ENCODE results near the gene ABCB10.
A peak's percentile ranks its signal among the peaks of the same experiment; 100 is the strongest.
"Not testable (repeated sequence)": the region's sequence is repeated elsewhere in the genome, so short reads cannot be mapped to it uniquely, and the experiment has no call there.

Gene ABCB10

DNA sequence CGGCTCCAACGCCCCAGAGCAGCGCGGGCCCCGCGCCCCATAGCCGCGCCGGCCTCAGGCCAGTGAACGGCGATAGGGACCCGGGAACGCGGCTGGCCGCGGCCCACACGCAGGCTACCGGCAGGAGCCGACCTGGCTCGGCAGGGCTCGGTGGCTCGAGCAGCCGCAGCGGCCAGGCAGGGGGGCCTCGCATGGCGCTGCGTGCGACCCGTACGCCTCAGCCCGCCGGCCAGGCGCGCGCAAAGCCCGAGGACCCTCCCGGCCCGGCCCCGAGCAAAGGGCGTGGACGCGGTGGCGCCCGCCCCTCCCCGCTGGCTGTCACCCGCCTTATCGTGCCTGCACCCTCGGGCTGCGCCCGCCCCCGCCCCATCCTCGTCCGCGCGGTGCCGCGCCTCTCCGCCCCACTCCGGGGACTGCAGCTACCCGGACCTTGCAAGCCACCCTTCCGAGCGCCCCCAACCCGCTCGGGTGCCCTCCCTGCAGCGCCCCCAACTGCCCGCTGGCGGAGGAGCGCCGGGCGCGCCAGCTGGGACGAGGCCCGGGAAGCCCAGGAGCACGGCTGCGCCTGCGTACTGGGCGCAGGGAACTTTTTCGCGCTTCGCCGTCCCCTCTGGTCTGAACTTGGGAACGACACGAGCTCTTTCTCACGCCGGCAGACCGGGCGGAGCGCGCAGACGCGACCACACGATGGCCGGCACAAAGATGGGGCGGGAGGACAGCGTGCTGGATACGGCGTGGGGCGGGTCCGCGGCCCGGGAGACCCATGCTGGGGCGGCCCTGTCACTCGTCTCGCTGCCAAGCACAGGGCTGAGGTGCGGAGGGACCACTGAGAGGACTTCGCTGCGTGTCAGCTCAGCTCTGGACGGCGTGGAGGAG is at the start of gene ABCB10:
TSS of gene ABCB10 (minus strand) at position 248 of the 876 bp plus-strand sequence. CDS start at position 193, 55 bp downstream.
- DNase-seq = peak; percentile 97

DNA sequence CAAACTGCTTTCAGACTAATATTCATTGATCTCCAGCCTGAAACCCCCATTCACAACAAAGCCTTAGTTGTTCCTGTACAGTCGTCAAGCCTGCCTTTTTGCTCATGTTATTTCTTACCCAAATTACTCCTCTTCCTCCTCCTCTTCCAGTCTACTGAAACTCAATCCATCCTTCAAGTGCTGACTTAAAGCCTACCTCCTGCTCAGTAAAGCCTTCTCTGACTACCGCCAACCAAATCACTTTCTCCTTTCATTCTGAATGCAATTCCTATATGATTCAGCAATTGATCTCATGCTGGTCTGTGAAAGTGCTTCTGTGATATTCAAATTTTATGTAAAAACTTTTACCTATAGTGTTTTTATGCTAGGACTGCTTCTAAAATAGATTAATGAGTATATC is 48.9 kb upstream of the ABCB10 start:
- DNase-seq = no peak

DNA sequence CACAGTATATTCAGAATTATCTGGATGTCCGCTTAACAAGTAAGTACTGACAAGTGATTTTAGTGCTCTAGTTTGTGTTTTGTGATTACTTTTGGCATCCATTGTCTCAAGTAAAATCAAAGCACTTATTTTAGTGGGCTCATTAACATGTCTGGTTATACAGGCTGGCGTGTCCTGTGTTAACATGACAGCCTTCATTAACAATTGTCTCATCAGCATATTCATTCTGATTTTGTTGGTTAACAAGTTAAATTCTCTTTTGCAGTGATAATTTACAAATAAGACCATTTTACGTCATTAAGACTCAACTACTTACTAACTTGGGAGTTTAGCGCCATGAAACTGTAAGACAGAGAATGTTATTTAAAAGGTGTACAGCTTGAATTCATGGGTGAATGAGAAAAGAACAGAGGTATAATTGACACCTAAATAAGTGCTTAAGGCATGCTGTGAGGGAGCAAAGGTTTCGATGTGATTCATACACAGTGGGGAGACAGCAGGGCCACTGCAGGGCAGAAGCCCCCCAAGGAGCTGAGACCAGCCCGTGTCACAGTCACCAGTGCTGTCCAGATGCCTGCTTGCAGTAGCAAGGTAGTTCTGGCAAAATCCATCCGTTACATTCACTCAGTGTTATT is 45.0 kb upstream of the ABCB10 start:
- no peak for DNase-seq

DNA sequence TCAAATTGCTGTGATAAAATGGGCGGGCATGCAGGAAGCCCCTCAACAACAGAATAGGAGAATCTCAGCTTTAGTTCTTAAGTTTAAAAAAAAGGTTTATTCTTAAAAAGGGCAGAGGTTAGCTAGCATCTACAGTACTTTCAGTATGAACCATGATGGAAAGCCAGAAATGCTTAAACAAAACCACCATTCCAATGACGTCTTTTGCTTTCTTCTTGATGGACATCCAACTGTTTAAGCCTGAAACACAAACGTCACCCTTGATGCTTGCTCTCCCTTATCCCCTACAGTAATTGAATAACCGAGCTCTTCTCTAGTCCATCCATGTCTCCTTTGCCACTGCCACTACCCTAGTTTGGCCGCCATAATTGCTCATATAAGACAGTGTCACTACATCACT is 41.7 kb upstream of the ABCB10 start:
- no peak for DNase-seq

DNA sequence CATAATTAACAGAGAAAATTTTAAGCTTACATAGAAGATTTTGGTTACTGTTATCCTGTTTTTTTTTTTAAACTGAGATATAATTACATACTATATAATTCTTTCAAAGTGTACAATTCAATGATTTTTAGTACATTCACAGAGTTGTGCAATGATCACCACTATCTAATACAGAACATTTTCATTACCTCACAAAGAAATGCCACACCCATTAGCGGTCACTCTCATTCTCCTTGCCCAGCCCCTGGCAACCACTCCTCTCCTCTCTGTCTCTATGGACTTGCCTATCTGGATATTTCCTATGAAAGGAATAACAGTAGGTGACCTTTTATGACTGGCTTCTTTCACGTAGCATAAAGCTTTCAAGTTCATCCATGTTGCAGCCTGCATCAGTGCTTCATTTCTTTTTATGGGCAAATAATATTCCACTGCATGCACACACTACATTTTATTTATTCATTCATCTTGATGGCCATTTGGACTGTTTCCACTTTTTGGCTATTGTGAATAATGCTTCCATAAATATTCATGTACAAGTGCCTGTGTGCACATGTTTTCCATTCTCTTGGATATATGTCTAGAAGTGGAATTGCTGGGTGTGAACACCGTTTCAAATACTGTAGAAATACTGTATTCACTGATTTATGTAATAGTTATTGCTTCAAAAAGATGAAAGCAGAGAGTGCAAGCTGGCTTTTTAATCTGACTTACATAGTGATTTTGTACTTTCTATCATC is 40.9 kb upstream of the ABCB10 start:
- no peak for DNase-seq

DNA sequence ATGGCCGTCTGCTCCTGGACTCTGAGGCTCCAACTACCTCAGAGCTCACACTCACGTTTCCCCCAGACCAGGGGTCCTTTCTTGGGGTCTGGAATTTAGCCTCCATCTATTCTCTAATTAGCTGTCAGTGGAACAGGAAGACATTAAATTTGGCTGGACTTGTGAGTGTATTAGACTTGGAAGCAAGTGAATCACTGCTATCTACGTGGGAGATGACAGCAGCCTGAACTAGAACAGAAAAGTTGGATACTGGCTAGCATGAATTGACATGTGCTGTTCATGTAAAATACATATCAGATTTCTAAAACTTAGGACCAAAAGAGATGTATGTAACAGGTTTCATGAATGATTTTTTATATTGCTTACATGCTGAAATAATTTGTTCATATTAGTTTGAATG is 39.4 kb upstream of the ABCB10 start:
- DNase-seq = no peak

DNA sequence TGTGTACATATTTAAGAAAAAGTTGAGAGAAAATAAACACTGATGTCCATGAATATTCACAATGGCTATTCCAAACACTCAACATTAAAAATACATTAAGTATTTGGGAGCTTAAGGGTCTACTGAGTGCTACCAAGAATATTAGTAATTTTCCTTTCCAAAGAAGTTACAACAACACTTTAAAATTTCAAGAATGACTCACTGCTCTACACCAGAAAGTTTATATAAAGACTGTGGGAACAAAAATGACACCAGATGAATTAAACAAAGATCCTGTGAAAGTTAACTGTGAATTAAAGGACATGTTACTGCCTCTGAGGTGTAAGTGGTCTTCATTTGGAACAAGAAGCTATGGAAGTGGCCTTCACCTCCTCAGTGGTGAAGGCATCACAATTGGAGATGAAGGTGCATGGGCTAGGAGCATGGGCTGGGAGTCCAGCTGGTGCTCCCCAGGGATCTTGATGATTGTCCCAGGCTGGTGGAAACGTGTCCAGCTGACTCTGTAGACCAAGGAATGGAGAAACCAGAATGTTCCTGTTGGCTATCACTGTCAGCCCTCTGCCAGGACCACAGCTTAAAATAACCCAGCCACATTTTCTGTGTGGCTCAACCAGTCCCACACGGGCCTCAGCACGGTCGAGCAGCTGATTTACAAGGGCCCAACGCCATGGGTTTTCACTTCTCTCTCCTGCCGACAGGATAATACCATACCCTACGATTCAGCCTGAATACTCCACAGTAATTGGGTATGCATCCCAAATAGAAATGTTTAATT is 38.6 kb upstream of the ABCB10 start:
- DNase-seq = peak; percentile 56

DNA sequence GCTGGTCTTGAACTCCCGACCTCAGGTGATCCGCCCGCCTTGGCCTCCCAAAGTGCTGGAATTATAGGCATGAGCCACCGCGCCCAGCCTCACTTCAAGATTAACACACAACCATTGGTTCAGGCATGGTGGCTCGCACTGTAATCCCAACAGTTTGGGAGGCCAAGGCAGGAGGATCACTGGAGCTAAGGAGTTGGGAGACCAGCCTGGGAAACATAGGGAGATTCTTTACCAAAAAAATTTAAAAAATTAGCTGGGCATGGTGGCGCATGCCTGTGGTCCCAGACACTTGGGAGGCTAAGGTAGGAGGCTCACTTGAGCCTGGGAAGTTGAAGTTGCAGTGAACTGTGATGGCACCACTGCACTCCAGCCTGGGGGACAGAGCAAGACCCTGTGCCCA is 37.4 kb upstream of the ABCB10 start:
- DNase-seq = not testable (repeated sequence)

DNA sequence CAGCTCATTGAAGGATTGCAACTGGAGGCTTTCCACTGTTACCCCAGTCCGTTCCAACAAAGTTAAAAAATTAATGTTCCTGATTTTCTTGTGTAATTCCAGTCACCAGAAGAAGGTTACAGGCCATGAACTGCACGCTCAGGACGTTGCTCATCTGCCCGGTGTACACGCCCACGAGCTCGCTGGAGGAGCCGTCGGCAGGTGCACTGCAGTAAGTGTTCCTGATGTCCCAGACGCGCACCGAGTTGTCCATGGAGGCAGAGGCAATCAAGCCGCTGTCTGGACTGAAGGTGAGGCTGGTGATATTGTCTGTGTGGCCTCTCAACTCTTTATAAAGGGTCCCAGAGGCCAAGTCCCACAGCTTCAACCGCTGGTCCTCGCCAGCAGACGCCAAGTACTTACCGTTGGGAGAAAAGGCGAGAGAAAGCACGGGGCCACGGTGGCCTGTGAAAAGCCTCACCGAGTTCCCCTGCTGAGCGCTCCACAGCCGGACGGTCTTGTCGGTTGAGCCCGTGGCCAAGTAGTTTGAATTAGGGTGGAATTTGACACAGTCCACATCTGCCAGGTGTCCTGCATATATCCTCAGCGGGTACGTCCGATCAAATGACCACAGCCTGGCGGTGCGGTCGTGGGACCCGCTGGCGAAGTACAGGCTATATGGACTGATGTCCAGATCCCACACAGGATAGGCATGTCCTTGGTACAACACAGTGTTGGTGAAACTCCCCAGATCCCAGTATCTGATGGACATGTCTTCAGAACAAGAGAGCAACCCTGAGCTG is 35.9 kb upstream of the ABCB10 start:
- no peak for DNase-seq

DNA sequence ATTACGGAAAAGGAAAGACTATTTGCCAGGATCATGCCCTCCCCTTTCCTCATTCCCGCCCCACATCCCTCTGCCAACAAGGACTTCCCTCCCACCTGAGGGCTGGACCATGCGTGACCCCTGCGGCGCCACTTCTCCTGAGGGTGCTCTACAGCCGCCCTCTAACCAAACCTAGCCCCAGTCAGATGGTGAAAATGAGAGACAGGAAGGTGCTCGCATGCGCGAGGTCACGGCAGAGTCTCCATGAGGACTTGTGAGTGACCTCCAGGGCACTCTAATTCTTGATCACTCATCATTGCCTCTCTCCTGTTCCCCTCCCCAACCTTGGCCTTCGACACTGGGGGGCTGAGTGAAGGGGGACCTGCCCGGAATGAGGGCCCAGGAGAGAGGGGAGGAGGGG is 35.3 kb upstream of the ABCB10 start:
- no peak for DNase-seq

DNA sequence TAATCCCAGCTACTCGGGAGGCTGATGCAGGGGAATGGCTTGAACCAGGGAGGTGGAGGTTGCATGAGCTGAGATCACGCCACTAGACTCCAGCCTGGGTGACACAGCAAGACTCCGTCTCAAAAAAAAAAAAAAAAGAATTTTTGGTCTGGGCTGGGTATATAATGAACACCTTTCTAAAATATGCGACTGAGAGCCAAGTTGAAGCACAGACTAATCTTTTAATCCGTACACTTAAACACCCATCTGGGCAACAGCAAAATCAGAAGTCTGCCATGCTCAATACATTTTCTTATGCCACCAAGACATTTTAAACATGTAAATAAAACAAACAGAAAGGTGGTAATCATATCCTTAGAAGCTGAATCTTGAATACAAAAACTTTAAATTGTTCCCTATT is 31.6 kb upstream of the ABCB10 start:
- no peak for DNase-seq

DNA sequence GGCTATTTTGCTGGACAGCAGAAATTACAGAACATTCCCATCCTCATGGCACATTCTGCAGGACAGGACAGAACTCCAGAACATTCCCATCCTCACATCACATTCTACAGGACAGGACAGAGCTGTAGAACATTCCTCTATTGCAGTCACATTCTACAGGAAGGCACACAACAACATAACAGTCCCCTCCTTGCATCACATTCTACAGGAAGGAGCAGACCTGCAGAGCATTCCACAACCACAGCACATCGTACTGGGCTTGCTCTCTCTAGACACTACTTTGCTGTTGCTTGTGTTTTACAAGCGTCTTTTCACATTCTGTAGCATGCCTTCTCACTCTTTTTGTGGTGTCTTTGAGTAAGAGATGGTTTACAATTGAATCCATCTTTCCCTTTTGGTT is 26.8 kb upstream of the ABCB10 start:
- no peak for DNase-seq

DNA sequence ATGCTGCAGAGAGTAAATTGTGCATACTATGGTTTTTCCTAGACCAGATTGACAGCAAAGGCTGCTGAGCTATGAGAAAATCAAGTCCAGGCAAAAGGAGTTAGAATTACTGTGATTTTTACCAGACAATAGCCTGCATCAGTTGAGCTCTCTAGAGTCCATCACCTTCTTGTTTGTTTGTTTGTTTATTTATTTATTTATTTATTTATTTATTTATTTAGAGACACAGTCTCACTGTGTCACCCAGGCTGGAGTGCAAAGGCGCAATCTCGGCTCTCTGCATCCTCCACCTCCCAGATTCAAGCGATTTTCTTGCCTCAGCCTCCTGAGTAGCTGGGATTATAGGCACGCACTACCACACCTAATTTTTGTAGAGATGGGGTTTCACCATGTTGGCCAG is 24.2 kb upstream of the ABCB10 start:
- DNase-seq = no peak

DNA sequence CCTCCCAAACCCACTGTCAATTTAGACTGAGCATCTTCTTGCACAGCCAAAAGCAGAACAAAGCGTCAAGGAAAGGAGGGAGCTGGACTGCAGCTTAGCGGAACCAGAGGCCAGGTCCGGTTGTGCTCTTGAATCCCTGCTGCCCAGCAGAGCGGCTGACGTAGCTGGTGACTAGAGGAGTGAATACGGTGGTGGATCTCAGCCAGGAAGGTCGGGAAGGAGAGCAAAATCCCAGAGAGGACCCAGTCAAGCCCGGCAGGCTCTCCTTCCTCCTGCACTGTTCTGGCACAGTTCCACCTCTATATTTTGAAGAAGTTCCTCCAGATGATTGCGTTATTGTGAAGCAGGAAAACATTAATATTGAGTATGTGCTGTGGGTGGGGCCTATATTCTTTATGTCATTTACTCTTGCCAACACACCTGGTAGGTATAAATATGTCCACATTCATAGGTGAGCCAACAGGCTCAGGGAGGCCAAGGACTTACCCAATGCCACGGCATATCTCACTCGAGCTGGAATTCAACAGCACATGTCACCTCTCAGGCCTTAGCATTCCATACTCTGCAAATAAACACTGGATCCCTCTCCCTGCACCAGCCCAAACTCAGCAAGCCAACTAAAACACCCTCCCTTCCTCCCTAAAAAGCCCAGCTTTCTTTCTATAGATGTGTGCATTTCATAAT is 23.6 kb upstream of the ABCB10 start:
- DNase-seq = no peak

DNA sequence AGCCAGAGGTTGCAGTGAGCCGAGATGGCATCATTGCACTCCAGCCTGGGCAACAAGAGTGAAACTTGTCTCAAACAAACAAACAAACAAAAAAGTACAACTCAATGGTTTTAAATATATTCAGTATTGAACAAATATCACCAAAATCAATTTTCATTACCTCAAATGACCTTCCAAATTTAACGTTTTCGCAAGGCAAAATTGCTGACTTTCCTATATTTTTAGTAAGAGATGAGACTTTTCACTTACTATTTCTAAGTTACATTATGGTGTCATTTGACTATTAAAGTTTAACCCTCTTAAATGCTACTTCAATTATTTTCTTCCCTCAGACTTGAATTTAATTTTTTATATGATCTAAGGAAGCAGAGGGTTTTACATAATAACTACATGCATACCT is 23.0 kb upstream of the ABCB10 start:
- DNase-seq = no peak

DNA sequence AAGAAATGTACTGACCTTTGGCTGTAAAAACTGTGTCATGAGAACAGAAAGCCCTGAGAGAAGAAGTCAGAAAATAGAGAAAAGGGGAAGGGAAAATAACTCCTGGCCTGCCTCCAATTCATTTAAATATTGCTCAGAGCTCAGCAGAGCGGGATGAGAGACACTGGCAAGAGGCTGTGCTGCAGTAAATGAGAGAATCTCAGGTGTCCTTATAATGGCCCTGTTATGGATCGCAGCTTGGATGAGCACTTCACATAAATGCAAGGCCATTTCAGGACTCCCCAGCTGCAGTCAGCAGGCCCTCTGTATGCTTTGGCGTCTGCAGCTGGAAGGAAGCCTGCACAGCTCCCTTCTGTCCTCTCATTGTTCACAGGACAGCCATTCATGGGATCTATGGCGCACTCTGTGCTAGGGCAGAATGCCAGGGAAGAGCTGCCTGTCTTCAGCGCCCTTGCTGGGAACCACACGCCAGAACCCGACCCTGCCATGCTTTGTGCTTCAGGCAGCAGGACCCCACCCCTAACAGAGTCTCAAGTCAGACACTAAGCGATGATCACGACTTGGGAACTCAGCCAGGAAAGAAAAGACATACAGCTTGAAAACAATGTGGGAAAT is 20.7 kb upstream of the ABCB10 start:
- DNase-seq = peak; percentile 14

DNA sequence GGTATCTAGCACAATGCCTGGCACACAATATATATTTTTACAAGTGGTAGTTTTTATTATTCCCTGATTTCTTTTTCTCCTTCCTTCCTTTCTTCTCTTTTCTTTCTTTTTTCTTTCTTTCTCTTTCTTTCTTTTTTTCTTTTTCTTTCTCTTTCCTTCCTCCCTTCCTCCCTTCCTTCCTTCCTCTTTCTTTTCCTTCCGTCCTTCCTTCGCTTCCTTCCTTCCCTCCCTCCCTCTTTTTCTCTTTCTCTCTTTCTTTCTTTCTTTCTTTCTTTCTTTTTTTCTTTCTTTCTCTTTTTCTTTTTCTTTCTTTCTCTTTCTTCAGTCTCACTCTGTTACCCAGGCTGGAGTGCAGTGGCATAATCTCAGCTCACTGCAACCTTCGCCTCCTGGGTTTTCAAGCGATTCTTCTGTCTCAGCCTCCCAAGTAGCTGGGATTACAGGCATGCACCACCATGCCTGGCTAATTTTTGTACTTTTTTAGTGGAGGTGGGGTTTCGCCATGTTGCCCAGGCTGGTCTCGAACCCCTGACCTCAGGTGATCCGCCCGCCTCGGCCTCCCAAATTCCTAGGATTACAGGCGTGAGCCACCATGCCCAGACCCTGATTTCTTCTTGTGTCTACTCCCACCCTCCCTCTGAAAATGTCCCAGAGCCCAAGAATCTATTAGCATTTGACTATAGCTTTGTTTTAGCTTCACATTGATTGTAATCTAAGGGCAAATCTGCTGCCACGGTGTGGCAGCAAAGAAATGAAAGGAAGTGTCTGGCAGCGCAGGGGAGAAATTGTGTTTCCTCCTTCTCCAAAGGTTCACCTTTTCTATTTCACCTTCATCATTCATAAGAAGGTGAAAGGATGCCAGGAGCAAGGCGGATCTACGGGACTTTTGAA is 19.9 kb upstream of the ABCB10 start:
- no peak for DNase-seq

DNA sequence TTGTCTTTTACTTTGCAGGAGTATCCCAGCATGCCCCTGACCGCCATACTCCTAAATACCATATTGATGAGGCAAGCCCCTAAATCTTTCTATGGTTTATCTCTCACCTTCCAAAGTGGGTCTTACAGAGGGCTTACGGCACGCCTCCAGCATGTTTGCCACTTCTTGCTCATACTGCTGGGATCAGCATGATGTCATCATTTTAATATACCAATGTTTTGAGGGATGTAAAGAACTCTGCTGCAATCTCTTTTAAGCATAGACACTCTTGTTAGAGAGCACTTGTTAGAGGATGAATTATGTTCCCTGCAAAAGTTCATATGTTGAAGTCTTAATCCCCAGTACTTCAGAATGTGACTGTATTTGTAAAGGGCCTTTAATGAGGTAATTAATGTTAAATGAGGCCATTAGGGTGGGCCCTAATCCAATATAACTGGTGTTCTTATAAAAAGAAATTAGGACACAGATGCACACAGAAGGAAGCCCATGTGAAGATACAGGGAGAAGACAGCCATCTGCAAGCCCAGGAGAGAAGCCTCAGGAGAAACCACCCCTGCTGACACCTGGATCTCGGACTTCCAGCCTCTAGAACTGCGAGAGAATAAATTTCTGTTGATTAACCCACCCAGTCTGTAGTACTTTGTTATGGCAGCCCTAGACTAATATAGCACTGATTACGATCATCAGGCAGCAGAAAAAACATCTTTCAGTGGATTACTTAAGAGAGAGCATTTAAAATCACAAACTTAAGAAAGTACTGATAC is 16.4 kb upstream of the ABCB10 start:
- no peak for DNase-seq

DNA sequence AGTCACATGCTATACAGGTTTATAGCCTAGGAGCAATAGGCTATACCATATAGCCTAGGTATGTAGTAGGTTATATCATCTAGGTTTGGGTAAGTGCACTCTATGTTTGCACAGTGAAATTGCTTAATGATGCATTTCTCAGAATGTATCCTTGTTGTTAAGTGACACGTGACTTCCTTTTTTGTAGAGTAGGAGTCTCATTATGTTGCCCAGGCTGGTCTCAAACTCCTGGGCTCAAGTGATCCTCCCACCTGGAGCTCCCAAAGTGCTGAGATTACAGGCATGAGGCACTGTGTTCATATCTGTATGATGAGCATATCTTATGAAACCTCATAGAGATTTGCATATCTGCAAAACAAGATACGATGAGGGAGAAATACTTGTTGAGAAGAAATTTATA is 13.8 kb upstream of the ABCB10 start:
- DNase-seq = no peak
